ENCODE measurements around the gene C2orf78.

DNA sequence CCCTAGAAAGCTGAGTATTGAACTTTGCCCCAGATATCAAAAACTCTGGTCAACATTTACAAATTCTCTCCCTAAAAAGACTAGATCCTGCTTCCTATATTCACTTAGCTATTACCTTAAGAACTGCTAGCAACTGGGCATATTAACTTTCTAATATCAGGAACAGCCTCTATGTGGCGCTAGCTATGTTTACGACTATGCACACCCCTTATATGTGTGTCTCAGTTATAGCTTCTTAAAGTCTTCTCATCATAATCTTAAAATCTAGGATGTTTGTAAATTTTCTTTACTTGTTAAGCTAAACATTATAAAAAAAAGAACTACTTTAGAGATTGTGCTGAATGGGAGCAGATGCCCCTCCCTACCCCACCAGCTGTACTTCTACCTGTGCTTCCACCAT is 43.0 kb downstream of the C2orf78 start:
- TF ChIP-seq, protein P1, sequence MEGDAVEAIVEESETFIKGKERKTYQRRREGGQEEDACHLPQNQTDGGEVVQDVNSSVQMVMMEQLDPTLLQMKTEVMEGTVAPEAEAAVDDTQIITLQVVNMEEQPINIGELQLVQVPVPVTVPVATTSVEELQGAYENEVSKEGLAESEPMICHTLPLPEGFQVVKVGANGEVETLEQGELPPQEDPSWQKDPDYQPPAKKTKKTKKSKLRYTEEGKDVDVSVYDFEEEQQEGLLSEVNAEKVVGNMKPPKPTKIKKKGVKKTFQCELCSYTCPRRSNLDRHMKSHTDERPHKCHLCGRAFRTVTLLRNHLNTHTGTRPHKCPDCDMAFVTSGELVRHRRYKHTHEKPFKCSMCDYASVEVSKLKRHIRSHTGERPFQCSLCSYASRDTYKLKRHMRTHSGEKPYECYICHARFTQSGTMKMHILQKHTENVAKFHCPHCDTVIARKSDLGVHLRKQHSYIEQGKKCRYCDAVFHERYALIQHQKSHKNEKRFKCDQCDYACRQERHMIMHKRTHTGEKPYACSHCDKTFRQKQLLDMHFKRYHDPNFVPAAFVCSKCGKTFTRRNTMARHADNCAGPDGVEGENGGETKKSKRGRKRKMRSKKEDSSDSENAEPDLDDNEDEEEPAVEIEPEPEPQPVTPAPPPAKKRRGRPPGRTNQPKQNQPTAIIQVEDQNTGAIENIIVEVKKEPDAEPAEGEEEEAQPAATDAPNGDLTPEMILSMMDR (conservative IDR thresholded peaks at IDR 0.05; ENCODE audit: low read length): peak; percentile 84
- no peak for TF ChIP-seq EZH2phosphoT487 (IDR thresholded peaks at IDR 0.05; ENCODE audit: borderline replicate concordance, low read depth, low read length)
